22Rv1 (cell line): ENCODE measurements around the gene CYP8B1.

Experiments used
- CTCF ChIP-seq: fragments of 450-650 bp; IDR thresholded peaks from 2 replicates; pipeline ENCODE4 v1.5.1; 2017; ENCODE audit warnings: mild to moderate bottlenecking
- ZFX ChIP-seq: fragments of 450-650 bp; IDR thresholded peaks from 2 replicates; pipeline ENCODE4 v1.6.1; 2017; ENCODE audit warnings: antibody characterized with exemption, borderline replicate concordance

GRCh38 chr3:42853056-42853455 is 22.6 kb downstream of the CYP8B1 start:
- no peak for TF ChIP-seq CTCF
- no peak for TF ChIP-seq ZFX
